Superior temporal gyrus (tissue), 1 donor: ENCODE measurements around the gene NADK.
A peak's percentile ranks its signal among the peaks of the same experiment; 100 is the strongest.

Experiments
- DNase-seq: peaks from one replicate; pipeline ENCODE4 v3.0.0-alpha.2; 2016; ENCODE audit errors: extremely low spot score

NADK gene

GRCh38 chr1:1777950-1778662 is at the start of gene NADK:
TSS of gene NADK (minus strand) at chr1:1778470. CDS start at chr1:1765406, 13,064 bp downstream.
- peak; percentile 68 for DNase-seq

- no peak for DNase-seq
These were observed 49.0 kb upstream of the NADK start for GRCh38 chr1:1827089-1827848.

- no peak for DNase-seq
These were observed 48.3 kb upstream of the NADK start for GRCh38 chr1:1826356-1827088.

GRCh38 chr1:1825217-1825616 is 46.9 kb upstream of the NADK start:
- no peak for DNase-seq

GRCh38 chr1:1819762-1820161 is 41.5 kb upstream of the NADK start:
- DNase-seq: no peak

GRCh38 chr1:1817221-1817620 is 39.0 kb upstream of the NADK start:
- DNase-seq: no peak

- no peak for DNase-seq
These were observed 37.5 kb upstream of the NADK start for GRCh38 chr1:1815606-1816281.

GRCh38 chr1:1809489-1809888 is 31.2 kb upstream of the NADK start:
- no peak for DNase-seq

GRCh38 chr1:1808206-1808605 is 29.9 kb upstream of the NADK start:
- DNase-seq: no peak

GRCh38 chr1:1806890-1807289 is 28.6 kb upstream of the NADK start:
- peak; percentile 70 for DNase-seq

- no peak for DNase-seq
These were observed 26.0 kb upstream of the NADK start for GRCh38 chr1:1804301-1804700.

- DNase-seq: no peak
These were observed 24.6 kb upstream of the NADK start for GRCh38 chr1:1802871-1803270.

- DNase-seq: no peak
These were observed 21.4 kb upstream of the NADK start for GRCh38 chr1:1799716-1800115.

GRCh38 chr1:1797731-1798341 is 19.6 kb upstream of the NADK start:
- DNase-seq: no peak

GRCh38 chr1:1796466-1796865 is 18.2 kb upstream of the NADK start:
- no peak for DNase-seq

- no peak for DNase-seq
These were observed 16.7 kb upstream of the NADK start for GRCh38 chr1:1794999-1795398.

GRCh38 chr1:1793481-1794244 is 15.4 kb upstream of the NADK start:
- DNase-seq: no peak

- no peak for DNase-seq
These were observed 10.6 kb upstream of the NADK start for GRCh38 chr1:1788646-1789431.

- no peak for DNase-seq
These were observed 9.9 kb upstream of the NADK start for GRCh38 chr1:1788136-1788535.
